Suprapubic skin (tissue), 3 donors: ENCODE results near the gene DIABLO.

ENCODE experiments used
- CTCF ChIP-seq, 2 donors: fragments of 200-600 bp in 1 of 2; fragments of 450-650 bp in 1 of 2; sonication (generic) in 1 of 2; IDR thresholded peaks; one replicate each; pipeline ENCODE4 v1.5.1; 2016 to 2019; ENCODE audit warnings: antibody characterized with exemption in 2 of 2, mild to moderate bottlenecking in 1 of 2, moderate library complexity in 1 of 2
- POLR2A ChIP-seq, 2 donors: fragments of 450-650 bp; IDR thresholded peaks; one replicate each; pipeline ENCODE4 v1.6.1; 2017; ENCODE audit warnings: antibody characterized with exemption in 2 of 2, mild to moderate bottlenecking in 2 of 2, moderate library complexity in 2 of 2

DNA sequence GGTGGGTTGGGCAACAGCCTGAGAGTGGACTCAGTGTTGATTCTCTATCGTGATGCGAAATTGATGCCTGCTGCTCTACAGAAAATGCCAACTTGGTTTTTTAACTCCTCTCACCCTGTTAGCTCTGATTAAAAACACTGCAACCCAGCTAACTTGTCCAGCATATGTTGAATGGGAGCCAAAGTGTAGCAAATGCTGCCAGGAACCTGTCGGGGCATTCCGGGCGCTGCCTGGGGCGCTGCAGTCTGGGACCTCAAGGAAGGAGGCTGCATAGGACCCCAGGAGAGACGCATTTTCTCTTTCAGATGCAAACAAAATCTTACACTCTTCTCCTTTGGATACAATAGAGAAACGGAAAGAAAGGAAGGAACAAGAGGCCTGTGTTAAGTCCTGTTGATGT is 18.5 kb downstream of the DIABLO start:
- TF ChIP-seq CTCF (IDR thresholded peaks at IDR 0.05) (no peak), POLR2A (IDR thresholded peaks at IDR 0.05) (no peak)
